Measurements from ENCODE around the gene NCDN.

Gene NCDN

DNA sequence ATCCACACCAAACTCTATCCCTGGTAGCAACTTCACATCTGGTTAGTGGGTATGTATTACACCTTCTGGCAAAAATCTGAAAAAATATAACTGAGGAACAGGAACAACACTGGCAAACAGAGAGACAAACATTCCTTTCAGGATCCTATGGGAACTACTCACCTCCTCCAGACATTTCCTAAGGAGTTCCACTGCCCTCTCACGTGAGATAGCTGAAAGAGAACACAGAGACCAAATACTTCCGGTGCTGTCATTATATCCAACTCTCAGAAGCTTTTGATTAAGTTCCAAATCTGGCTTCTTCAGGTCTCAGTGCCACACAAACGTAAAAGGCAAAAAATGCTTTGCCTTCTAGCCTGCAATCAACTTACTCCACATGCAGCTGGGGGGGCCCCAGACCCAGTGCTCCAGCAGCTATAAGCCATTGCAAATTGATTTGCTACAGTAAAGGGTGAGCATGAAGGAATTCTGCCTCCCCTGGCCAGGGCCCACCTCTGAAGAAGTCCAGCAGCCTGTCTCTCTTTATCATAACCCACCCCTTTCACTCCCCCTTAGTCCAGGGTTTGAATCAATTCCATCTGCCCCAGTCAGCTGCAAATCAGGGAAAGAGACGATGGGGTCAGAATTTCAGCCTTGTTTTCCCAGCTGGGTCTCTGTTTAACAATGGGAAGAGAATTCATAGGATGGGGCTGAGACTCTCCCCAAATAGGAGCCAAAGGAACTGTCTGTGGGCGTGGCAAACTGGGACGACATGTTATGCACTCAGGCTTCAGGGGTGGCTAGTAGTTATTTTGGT lies 47.7 kb downstream of the NCDN start:
- no peaks in the 10 kb centered on the region for H3K27me3 ChIP-seq (ENCODE audit: control insufficient read depth, insufficient read depth, low read length)
- no peak overlapping the region for H3K4me2 ChIP-seq (ENCODE audit: low read length)
- no peaks in the 10 kb centered on the region for H3K4me1 ChIP-seq
- TF ChIP-seq CTCF (IDR thresholded peaks at IDR 0.05): no peak
- H3K9ac ChIP-seq: no peak overlapping the region
- H2AFZ ChIP-seq: no peak overlapping the region
- H3K9me3 ChIP-seq (ENCODE audit: control insufficient read depth, low read length): no peaks in the 10 kb centered on the region
- no peak overlapping the region for H3K4me3 ChIP-seq (ENCODE audit: low read depth, low read length)
- no peak overlapping the region for H3K27ac ChIP-seq
- no peaks in the 10 kb centered on the region for H3K79me2 ChIP-seq
- H3K36me3 ChIP-seq (ENCODE audit: control insufficient read depth, insufficient read depth, low read length): no peaks in the 10 kb centered on the region

- Histone ChIP-seq H3K4me2 (ENCODE audit: low read length) (no peak overlapping the region), H3K79me2 (no peaks in the 10 kb centered on the region), H2AFZ (no peak overlapping the region), H3K9ac (no peak overlapping the region), H3K27ac (no peak overlapping the region), H3K36me3 (ENCODE audit: control insufficient read depth, insufficient read depth, low read length) (no peaks in the 10 kb centered on the region), H3K9me3 (ENCODE audit: control insufficient read depth, low read length) (no peaks in the 10 kb centered on the region), H3K27me3 (ENCODE audit: control insufficient read depth, insufficient read depth, low read length) (no peaks in the 10 kb centered on the region), H3K4me1 (no peaks in the 10 kb centered on the region), H3K4me3 (ENCODE audit: low read depth, low read length) (no peak overlapping the region)
- no peak for TF ChIP-seq CTCF (IDR thresholded peaks at IDR 0.05)
These were observed 48.2 kb downstream of the NCDN start for GRCh38 chr1:35605867-35606182.

DNA sequence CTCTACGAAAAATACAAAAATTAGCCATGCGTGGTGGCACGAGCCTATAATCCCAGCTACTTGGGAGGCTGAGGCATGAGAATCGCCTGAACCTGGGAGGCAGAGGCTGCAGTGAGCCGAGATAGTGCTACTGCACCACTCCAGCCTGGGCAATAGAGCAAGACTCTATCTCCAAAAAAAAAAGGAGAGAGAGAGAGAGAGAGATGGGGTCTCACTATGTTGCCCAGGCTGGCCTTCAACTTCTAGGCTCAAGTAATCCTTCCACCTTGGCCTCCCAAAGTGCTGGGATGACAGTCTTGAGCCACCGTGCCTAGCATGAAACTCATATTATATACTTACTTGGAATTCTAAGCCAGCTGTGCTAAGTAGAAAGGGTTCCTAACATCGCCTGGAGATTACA lies 54.1 kb downstream of the NCDN start:
- Histone ChIP-seq H2AFZ (no peak overlapping the region), H3K9ac (no peak overlapping the region), H3K9me3 (ENCODE audit: control insufficient read depth, low read length) (no peaks in the 10 kb centered on the region), H3K79me2 (no peaks in the 10 kb centered on the region), H3K27ac (no peak overlapping the region), H3K4me2 (ENCODE audit: low read length) (no peak overlapping the region), H3K36me3 (ENCODE audit: control insufficient read depth, insufficient read depth, low read length) (no peaks in the 10 kb centered on the region), H3K4me1 (no peaks in the 10 kb centered on the region), H3K4me3 (ENCODE audit: low read depth, low read length) (no peak overlapping the region), H3K27me3 (ENCODE audit: control insufficient read depth, insufficient read depth, low read length) (no peaks in the 10 kb centered on the region)
- TF ChIP-seq CTCF (IDR thresholded peaks at IDR 0.05): no peak

DNA sequence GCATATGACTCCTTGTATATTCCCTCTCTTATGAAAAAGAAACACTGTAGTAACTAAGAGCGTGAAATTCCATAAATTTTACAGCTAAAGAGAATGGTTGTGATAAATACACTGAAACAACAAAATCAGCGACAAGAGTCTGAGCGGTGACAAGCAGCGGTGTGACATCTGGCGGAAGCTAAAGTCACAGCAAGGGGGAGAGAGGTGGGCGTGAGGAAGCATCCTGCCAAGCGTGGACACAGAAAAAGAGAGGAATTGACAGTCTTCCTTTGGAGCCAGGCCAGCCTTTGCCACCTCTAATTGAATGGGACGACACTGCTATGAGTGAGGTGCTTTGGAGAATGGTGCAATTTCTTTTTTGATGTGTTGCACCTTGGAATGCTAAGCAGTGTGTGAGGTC lies 57.8 kb downstream of the NCDN start:
- no peaks in the 10 kb centered on the region for H3K36me3 ChIP-seq (ENCODE audit: control insufficient read depth, insufficient read depth, low read length)
- H3K79me2 ChIP-seq: peaks cover 3% of the 10 kb centered on the region
- no peak overlapping the region for H3K4me3 ChIP-seq (ENCODE audit: low read depth, low read length)
- no peak for TF ChIP-seq CTCF (IDR thresholded peaks at IDR 0.05)
- H3K4me2 ChIP-seq (ENCODE audit: low read length): no peak overlapping the region
- H3K27me3 ChIP-seq (ENCODE audit: control insufficient read depth, insufficient read depth, low read length): no peaks in the 10 kb centered on the region
- H2AFZ ChIP-seq: no peak overlapping the region
- H3K4me1 ChIP-seq: no peaks in the 10 kb centered on the region
- no peak overlapping the region for H3K9ac ChIP-seq
- no peaks in the 10 kb centered on the region for H3K9me3 ChIP-seq (ENCODE audit: control insufficient read depth, low read length)
- H3K27ac ChIP-seq: no peak overlapping the region

Data from parathyroid adenoma (tissue), 2 donors.